ENCODE measurements around the gene ZNF112.

ZNF112 gene

GRCh38 chr19:44282846-44283245, 73.6 kb downstream of the ZNF112 start:
- no peak for DNase-seq (ENCODE audit: low read depth, low spot score)

DNA sequence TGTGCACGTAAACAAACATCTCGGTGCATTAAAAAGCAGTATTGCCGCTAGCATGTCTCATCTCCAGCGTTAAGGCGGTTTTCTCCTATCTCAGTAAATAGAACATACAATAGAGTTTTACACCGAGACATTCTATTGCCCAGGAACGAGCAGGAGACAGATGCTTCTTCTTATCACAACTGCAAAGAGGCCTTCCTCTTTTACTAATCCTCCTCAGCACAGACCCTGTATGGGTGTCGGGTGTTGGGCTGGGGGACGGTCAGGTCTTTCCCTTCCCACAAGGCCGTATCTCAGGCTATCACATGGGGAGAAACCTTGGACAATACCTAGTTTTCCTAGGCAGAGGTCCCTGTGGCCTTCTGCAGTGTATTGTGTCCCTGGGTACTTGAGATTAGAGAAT, 75.6 kb downstream of the ZNF112 start:
- no peak for DNase-seq (ENCODE audit: low read depth, low spot score)

- no peak for DNase-seq (ENCODE audit: low read depth, low spot score)
Measured at GRCh38 chr19:44278181-44278690, 78.2 kb downstream of the ZNF112 start.

DNA sequence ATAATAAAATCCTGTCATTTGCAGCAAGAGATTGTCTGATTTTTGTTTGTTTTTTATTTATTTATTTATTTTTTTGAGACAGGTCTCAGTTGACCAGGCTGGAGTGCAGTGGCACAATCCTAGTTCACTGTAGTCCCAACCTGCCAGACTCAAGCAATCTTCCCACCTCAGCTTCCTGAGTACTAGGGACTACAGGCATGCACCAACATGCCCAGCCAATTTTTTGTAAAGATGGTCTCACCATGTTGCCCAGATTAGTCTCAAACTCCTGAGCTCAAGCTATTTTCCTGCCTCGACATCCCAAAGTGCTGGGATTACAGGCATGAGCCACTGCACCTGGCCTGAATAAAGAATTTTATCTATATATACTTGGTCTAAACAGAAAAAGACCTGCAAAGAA, 79.1 kb downstream of the ZNF112 start:
- DNase-seq (ENCODE audit: low read depth, low spot score) = no peak

Data from iPS DF 19.7 (cell line).